ENCODE data around the gene HTR3D. TPM values are rescaled to one million over a fixed set of nuclear protein-coding genes. Genes with fewer than 3 reads are reported as not detected.
"Not testable (repeated sequence)": the region's sequence is repeated elsewhere in the genome, so short reads cannot be mapped to it uniquely, and the experiment has no call there.

Gene HTR3D
- total RNA-seq, 1 experiment from 2014 or later = not detected

DNA sequence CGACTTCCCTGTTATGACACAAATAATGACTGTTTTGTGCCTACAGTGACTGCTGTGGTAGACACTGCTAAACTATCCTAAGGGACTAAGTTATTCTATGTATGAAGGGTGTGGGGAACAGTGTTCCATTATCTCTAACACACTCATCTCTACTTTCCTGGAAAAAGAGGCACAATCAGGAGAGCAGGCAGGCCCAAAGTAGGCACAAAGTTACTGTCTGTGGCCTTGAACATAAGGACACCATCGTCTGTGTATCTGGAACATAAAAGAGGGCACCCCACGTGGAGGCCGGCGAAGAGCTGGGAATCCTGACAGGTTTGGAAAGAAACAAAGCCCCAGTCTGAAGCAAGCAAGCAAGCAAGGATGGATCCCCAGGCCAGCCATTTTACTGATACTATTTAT is 15.4 kb upstream of the HTR3D start:
- DNase-seq (ENCODE audit: low read depth) = no peak

DNA sequence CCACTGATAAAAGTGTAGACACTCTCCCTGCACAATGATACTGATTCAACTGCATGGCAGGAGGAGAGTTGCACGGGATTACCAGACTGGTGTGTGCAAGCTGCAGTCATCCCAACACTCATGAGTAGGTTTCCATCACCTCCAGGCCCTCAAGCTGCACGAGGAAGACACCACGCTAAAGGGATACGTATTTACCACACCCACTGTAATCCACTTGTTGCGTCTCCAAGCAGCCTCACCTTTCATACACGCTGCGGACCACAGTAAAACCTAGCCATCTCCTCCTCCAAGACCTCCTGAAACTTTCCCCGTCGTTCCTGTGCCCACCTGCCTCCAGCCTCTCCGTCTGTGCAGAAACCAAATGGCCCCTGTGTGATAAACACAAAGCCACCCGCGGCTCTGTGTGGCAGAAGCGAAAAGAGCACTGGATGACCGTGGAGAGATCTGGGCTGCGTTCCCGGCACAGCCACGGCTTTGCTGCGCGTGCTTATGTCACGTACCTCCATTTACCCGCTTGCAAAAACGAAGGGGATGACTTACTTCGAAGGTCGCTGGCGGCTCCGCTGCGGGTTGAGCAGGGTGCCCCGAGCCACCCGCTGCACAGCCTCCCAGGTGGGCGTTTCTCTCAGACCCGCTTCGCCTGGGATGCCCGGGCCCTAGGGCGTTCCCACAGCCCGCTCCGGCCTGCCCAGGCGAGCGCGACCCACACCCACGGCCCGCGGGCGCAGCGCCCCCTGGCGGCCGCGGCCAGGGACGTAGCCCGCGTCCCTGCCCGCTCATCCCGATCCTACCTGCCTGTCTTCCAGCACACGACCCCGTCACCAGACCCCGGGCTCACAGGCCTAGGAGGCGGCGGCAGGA is 14.5 kb upstream of the HTR3D start:
- DNase-seq (ENCODE audit: low read depth) = peak; percentile 77

DNA sequence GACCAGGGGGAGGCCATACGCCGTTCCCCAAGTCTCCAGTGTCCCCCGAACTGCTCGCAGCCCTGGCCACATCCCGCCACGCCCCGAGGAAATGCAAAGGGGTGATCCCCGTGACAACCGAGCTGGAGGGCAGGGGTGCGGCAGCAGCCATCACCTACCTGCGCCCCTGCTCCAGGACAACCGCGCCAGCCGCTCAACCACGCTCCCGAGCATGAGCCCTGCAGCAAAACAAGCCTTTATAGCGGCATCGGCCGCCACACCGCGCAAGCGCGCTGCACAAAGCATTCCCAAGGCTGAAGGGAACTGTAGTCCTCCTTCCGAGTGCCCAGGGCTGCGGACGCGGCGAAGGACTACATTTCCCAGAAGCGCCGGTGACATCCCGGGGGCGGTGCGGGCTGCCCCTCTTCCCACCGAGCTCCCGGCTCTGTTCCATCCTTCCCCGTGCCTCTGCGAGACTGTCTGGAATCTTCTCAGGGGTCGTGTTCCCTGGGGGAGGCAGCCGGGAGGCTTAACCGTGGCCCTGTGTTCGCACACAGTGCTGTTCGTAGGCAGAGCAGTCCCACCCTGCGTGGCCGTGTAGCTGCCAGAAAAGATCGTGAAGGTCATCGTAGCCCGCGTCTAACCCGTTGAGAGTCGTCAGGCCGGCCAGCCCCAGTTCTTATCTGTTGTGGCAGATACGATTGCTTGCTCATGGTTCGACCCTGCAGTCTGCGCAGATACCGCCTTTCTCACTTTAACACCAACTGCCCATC is 13.7 kb upstream of the HTR3D start, which contains the start of gene ABCC5:
Gene ABCC5 (minus strand): TSS at position 213 of the 752 bp plus-strand sequence. CDS start 3,492 bp downstream, outside the sequence.
- DNase-seq (ENCODE audit: low read depth) = peak; percentile 96

DNA sequence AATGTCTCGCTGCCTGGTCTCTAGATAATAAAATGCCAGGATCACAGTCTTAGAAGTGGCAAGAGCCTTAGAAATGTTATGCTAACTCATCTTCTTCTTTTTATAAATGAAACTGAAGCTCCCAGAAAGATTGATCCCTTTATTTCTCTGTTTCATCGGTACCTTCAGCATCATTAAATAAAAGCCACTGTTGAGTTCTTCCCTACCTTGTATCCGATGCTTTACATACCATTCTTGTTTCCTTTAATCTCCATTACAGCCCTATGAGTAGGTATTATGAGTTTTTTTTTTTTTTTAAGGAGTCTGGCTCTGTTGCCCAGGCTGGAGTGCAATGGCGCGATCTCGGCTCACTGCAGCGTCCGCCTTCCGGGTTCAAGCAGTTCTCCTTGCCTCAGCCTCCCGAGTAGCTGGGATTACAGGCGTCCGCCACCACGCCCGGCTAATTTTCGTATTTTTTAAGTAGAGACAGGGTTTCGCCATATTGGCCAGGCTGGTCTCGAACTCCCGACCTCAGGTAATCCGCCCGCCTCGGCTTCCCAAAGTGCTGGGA is 13.0 kb upstream of the HTR3D start:
- no peak for DNase-seq (ENCODE audit: low read depth)

DNA sequence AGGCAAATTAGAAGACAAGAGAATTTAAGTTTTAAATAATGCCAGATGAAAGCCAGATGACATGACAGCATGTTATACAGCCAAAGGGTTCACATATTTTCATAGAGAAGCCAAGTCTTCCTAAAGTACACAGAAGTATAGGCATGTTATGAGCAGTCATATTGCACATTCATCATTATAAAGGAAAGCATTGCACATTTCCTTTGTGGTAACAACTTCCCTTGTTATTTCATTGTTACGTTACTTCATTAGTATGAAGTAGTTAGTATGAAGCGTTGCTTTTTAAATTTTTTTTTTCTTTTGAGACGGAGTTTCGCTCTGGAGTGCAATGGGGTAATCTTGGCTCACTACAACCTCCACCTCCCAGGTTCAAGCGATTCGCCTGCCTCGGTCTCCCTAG is 9.2 kb upstream of the HTR3D start:
- DNase-seq (ENCODE audit: low read depth) = no peak

DNA sequence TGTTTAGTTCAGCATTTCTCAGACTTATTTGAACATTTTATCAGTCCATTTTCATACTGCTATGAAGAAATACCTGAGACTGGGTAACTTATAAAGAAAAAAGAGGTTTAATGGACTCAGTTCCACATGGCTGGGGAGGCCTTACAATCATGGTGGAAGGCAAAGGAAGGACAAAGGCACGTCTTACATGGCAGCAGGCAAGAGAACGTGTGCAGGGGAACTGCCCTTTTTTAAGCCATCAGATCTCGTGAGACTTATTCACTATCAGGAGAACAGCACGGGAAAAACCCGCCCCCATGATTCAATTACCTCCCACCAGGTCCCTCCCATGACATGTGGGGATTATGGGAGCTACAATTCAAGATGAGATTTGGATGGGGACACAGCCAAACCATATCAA is 6.3 kb upstream of the HTR3D start:
- DNase-seq (ENCODE audit: low read depth) = not testable (repeated sequence)

DNA sequence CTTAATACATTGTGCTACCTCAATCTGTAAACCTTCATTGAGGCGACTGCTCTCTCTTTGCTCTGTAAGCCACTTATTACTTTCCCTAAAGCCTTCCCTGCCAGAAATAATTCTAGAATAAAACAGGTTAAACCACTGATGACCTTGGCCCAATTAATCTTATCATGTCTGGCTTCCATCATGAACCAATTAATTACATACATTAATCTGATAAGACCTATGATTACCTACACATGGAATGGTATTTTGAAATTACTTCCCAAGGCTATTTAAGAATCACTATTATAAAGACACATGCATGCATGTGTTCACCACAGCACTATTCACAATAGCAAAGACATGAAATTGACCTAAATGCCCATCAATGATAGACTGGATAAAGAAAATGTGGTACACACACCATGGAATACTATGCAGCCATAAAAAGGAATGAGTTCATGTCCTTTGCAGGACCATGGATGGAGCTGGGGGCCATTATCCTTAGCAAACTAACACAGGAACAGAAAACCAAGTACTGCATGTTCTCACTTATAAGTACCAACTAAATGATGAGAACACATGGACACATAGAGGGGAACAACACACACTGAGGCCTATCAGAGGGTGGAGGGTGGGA is 3.2 kb upstream of the HTR3D start:
- not testable (repeated sequence) for DNase-seq (ENCODE audit: low read depth)

DNA sequence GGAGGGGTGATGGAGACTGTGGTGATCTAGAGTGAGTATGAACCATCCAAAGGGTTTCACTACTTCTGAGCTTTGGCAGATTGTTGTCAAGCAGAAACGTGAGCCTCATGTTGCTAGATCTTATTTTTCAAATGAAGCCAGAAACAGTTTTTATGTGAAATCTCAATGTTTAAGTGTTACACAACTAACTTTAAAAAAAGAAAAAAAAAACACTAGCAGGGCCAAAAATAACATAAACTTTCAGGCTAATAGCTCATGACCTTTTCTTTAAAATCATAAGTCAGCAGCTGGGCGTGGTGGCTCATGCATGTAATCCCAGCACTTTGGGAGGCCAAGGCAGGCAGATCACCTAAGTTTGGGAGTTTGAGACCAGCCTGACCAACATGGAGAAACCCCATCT is 2.1 kb upstream of the HTR3D start:
- no peak for DNase-seq (ENCODE audit: low read depth)

DNA sequence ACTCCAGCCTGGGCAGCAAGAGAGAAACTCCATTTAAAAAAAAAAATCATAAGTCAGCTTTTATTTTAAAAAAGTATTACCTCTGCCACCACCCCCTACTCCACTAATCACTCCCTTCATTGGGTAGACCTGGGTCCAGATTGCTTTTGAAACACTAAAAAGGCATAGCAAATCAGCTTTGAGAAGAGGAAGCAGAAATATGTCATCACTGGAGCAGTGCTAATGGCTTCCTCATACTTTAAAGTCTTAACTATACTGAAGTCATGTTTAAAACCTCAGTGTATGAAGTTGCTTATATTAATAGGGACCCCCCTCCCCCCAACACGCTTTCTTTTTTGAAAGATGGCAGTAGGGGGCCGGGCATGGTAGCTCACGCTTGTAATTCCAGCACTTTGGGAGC is 1.0 kb upstream of the HTR3D start:
- no peak for DNase-seq (ENCODE audit: low read depth)

DNA sequence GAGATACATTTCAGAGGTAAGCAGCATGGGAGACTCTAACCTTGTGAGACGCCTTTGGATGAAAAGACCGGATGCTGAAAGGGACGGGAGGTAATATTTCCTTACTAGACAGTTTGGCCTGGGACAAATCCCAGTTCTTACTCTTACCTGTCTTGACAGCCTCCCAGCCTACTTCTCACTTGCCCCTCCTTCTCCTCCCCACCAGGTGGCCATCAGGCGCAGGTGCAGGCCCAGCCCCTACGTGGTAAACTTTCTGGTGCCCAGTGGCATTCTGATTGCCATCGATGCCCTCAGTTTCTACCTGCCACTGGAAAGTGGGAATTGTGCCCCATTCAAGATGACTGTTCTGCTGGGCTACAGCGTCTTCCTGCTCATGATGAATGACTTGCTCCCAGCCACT is 6.3 kb downstream of the HTR3D start:
- DNase-seq (ENCODE audit: low read depth) = no peak

DNA sequence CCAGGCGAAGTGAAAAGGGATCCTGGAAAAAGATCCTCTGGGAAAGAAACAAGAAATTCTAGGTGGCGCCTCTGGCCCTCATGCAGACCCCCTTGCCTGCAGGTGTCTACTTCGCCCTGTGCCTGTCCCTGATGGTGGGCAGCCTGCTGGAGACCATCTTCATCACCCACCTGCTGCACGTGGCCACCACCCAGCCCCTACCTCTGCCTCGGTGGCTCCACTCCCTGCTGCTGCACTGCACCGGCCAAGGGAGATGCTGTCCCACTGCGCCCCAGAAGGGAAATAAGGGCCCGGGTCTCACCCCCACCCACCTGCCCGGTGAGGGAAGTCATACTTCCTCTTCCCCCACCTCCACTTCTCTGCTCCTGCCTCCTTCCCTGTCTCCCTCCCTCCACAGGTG is 6.8 kb downstream of the HTR3D start:
- DNase-seq (ENCODE audit: low read depth) = not testable (repeated sequence)

DNA sequence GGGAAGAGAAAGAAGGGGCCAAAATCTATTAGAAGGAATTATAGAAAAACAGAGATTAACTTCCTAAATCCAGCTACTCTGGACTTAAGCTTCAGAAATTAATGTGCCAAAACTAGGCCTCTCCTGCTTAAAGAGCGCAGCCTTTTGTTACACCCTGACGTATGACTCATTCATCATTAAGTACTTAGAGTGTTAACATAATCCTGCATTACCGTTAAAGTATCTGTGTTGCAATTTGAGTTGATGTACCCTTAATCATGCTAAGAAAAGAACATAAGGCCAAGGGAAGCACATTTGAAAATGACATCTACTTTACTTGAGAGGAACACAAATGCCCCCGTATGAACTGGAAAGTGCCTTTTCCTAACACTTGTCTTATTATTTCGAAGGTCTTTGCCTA is 7.9 kb downstream of the HTR3D start:
- DNase-seq (ENCODE audit: low read depth) = no peak

DNA sequence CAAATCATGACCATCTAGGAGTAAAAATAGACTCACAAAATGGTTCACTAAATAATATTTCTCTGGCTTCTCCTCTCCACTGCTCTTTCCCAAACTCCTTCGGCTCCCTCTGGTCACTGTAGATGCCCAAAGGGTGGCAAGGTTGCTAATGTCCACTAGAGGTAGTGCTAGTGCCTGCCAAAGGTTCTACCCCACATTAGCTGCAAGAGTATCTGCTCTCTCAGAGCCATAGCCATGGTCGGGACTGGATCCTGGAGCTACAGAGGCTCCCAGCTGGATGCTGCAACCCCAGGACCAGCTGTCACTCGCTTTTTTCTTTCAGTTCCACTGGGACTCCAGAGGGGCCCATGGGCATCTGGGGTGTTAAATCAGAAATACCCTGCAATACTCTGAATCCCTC is 8.5 kb downstream of the HTR3D start:
- DNase-seq (ENCODE audit: low read depth) = peak; percentile 27

DNA sequence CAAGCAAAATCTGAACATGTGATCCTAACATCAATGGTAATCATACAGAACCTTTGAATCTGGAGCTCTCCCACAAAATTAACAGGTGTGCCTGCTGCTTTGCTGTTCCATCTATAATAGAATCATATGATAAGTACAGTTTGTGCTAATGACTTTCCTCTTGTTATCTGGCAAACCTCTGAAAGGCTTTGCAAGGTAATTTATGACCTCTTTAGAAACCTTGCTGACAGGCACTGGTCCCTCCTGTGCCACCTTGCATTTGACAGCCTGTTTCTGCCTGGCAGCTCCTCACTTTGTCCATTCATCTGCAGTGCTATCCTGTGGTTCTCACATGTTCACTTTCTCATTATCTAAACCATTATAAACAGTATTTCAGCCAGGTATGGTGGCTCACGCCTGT is 11.1 kb downstream of the HTR3D start:
- no peak for DNase-seq (ENCODE audit: low read depth)

DNA sequence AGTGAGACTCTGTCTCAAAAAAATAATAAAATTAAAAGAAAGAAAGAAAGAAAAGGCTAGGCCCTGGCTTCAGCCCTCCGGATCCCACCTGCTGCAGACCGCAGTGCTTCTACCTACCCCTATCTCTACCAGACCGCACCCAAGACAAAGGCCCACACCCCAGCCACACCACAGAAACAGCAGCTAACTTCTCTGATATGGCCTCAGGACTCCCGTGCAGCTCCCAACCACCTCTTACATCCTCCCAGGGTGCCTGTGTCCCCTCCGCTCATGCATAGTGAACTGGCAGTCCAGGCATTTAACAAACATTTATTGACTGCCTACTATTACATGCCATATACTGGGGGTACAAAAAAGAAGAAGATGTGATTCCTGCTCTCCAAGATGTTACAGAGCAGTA is 14.5 kb downstream of the HTR3D start:
- DNase-seq (ENCODE audit: low read depth) = no peak

DNA sequence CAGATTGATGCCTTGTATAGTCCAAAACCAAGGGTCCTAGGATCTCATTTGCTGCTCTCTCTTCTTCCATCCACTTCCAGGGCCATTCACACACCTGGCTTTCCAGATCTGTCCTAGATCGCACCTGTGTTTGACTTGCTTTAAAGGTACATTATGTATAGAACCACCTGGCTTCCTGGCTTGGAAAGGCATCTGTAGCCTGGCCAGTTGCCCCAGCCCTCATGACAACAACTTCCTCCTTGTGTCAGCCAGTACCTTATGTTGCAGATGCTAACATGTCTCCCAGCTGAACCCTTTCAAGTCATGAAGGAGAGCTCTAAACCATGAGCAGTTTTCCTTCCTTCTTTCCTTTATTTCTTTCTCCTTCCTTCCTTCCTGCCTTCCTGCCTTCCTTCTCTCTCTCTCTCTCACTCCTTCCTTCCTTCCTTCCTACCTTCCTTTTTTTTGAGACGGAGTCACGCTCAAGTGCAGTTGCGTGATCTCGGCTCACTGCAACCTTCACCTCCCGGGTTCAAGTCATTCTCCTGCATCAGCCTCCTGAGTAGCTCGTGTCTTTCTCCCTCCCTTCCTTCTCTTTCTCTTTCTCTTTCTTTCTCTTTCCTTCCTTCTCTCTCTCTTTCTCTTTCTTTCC is 18.8 kb downstream of the HTR3D start:
- no peak for DNase-seq (ENCODE audit: low read depth)

DNA sequence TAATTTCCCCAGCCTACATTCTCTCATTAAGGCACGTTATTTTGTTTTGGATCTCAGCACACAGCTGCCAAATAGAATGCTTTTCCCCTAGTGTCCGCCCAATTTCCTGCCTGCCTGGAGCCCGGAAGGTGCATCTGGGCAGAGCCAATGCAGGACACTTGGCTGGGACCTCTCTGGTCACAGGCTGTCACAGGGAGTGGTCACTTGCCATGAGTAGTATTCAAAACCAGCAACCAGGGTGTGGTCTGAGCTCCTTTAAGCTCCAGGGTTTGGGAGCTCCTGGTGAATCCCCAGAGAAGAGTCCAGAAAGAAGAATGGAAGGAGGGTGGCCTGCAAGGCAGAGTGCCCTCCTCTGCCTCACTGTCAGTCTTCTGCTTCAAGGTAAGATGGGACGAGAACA is 21.2 kb downstream of the HTR3D start, which contains the start of gene HTR3C:
Gene HTR3C (plus strand): TSS at position 281 of the 400 bp plus-strand sequence. CDS start 34 bp downstream, at position 315.
- no peak for DNase-seq (ENCODE audit: low read depth)

DNA sequence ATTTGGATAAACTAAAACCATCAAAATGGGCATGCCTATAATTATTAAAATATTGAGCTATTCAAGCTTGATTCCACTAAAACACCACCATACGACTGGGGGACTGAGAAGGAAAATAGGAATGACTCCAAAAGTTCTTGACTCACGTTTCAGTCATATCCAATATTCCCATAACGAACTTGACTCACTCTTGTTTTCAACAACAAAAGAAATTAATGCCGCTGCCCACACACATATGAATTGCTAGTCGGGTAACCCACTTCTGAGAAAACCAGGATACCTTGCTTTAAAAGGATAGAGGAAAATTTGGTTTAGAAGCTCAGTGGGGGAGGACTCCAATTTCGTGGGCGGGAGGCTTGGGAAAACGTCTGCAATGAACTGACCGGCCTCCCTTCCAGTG is 26.5 kb downstream of the HTR3D start:
- peak; percentile 42 for DNase-seq (ENCODE audit: low read depth)

DNA sequence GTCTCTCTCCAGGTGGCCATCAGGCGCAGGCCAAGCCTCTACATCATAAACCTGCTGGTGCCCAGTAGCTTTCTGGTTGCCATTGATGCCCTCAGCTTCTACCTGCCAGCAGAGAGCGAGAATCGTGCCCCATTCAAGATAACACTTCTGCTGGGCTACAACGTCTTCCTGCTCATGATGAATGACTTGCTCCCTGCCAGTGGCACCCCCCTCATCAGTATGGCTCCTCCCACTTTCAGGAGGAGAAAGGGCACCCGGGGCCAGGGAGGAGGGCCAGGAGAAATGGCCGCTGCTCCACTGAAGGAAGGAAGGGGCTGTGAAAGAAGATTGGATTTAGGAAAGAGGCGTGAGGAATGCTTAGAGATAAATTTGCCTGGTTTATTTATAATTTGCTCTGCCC is 27.9 kb downstream of the HTR3D start:
- no peak for DNase-seq (ENCODE audit: low read depth)

DNA sequence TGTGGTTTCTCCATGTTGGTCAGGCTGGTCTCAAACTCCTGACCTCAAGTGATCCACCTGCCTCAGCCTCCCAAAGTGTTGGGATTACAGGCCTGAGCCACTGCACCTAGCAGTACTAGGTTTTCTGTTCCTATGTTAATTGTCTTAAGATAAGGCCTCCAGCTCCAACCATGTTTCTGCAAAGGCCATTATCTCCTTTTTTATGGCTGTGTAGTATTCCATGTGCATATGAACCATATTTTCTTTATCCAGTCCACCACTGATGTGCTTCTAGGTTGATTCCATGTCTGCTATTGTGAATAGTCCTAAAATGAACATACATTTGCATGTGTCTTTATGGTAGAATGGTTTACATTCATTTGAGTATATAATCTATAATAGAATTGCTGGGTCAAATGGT is 31.1 kb downstream of the HTR3D start:
- no peak for DNase-seq (ENCODE audit: low read depth)

DNA sequence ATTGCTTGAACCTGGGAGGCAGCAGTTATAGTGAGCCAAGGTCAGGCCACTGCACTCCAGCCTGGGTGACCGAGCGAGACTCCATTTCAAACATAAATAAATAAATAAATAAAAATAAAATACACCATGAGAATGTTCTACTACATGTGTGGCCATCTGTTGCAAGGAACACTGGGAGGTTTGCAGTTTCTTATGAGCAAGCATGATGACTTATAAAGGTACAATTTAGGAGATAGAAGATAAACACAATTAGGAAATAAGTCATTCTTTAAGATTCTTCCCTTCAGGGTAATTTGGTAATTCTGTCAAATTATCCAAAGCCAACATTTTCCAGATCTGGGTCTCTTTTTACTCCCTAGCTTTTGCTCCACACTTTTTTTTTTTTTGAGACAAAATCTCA is 34.7 kb downstream of the HTR3D start:
- no peak for DNase-seq (ENCODE audit: low read depth)

DNA sequence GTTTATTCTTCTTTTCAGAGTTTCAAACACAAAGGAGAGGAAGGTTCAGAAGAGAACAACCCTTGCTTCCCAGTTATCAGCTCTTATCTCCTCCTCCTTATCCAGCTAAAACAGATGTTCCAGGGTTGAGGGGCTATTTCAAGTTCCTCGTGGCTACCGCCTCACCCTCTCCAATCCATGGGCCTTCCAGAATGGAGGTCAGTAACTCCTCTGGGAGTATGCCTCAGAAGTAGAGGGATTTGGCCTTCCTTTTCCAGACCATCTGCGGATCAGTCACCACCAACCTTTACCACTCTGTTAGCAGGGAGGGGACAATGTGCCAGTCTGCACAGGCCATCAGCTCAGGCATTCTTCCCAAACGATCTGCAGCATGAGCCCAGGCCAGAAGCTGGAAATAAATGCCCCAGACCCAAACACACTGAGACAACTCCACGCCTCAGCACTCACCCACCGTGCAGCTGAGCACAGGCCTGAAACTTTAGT is 36.1 kb downstream of the HTR3D start:
- DNase-seq (ENCODE audit: low read depth) = no peak

Data from Daoy (cell line).